Inferior parietal cortex (tissue), 1 donor: ENCODE measurements around the gene SEMA4F.

ENCODE experiments used
- DNase-seq: peaks from one replicate; pipeline ENCODE4 v3.0.0-alpha.2; 2016; ENCODE audit errors: extremely low spot score

The SEMA4F gene

GRCh38 chr2:74704216-74704615 lies 50.2 kb downstream of the SEMA4F start:
- DNase-seq: no peak

- no peak for DNase-seq
Measured at GRCh38 chr2:74706741-74707140, 52.7 kb downstream of the SEMA4F start.

GRCh38 chr2:74707837-74708236 lies 53.8 kb downstream of the SEMA4F start:
- no peak for DNase-seq

- DNase-seq: no peak
Measured at GRCh38 chr2:74708296-74708695, 54.2 kb downstream of the SEMA4F start.

- no peak for DNase-seq
Measured at GRCh38 chr2:74708883-74709282, 54.8 kb downstream of the SEMA4F start.

GRCh38 chr2:74712223-74713053 lies 58.4 kb downstream of the SEMA4F start:
- DNase-seq: no peak

GRCh38 chr2:74714691-74715080 lies 60.6 kb downstream of the SEMA4F start:
- DNase-seq: no peak

GRCh38 chr2:74715081-74715791 lies 61.2 kb downstream of the SEMA4F start:
- peak; percentile 87 for DNase-seq

GRCh38 chr2:74715880-74716279 lies 61.8 kb downstream of the SEMA4F start:
- DNase-seq: no peak

GRCh38 chr2:74719066-74719465 lies 65.0 kb downstream of the SEMA4F start:
- DNase-seq: no peak

GRCh38 chr2:74721316-74721715 lies 67.3 kb downstream of the SEMA4F start:
- no peak for DNase-seq

GRCh38 chr2:74724496-74724895 lies 70.4 kb downstream of the SEMA4F start:
- no peak for DNase-seq

GRCh38 chr2:74725287-74725686 lies 71.2 kb downstream of the SEMA4F start:
- DNase-seq: no peak

GRCh38 chr2:74728842-74729241 lies 74.8 kb downstream of the SEMA4F start:
- no peak for DNase-seq

- DNase-seq: no peak
Measured at GRCh38 chr2:74730530-74730929, 76.5 kb downstream of the SEMA4F start.
